Stomach (tissue), 9 donors: ENCODE measurements around the gene ARHGAP35. TPM values are rescaled to one million over a fixed set of nuclear protein-coding genes. Genes with fewer than 3 reads are reported as not detected.

Experiments used
- DNase-seq, 2 donors: peaks; one replicate each; pipeline versions ENCODE4 v3.0.0 to v3.0.0-alpha.2; 2013 to 2019
- H3K27ac ChIP-seq, 5 donors: fragments of 200-600 bp in 4 of 5; sonication (generic) in 4 of 5; one replicate each; pipeline ENCODE4 v1.5.1; 2013 to 2019; ENCODE audit warnings: mild to moderate bottlenecking in 1 of 5, moderate library complexity in 1 of 5
- H3K27me3 ChIP-seq, 3 donors: fragments of 200-600 bp; sonication (generic); one replicate each; pipeline ENCODE4 v1.5.1; 2017 to 2019; ENCODE audit warnings: mixed run types in 1 of 3
- H3K36me3 ChIP-seq, 4 donors: fragments of 200-600 bp; sonication (generic); 1 replicate in 3 of 4; 2 replicates in 1 of 4; pipeline ENCODE4 v1.5.1; 2016 to 2019
- H3K4me1 ChIP-seq, 4 donors: fragments of 200-600 bp; sonication (generic); one replicate each; pipeline ENCODE4 v1.5.1; 2016 to 2019
- H3K4me3 ChIP-seq, 4 donors: fragments of 200-600 bp; sonication (generic) in 3 of 4; one replicate each; pipeline ENCODE4 v1.5.1; 2016 to 2019; ENCODE audit warnings: mild to moderate bottlenecking in 1 of 4
- H3K9me3 ChIP-seq, 4 donors: fragments of 200-600 bp; sonication (generic); one replicate each; pipeline ENCODE4 v1.5.1; 2016 to 2019
- CTCF ChIP-seq, 7 experiments: fragments of 450-650 bp in 4 of 7; fragments of 200-600 bp in 3 of 7; sonication (generic) in 3 of 7; IDR thresholded peaks; one replicate each; pipeline ENCODE4 v1.5.1; 2016 to 2019; ENCODE audit warnings: antibody characterized with exemption in 7 of 7, control low read depth in 2 of 7, mild to moderate bottlenecking in 1 of 7
- EP300 ChIP-seq: sonication (generic); formaldehyde crosslinking; IDR thresholded peaks from one replicate; pipeline ENCODE4 v1.6.1; 2017; ENCODE audit warnings: antibody characterized with exemption
- POLR2A ChIP-seq, 4 donors: fragments of 450-650 bp; IDR thresholded peaks; one replicate each; pipeline ENCODE4 v1.6.1; 2016; ENCODE audit warnings: antibody characterized with exemption in 4 of 4, control low read depth in 2 of 4, mild to moderate bottlenecking in 1 of 4, moderate library complexity in 1 of 4
- POLR2AphosphoS5 ChIP-seq, 3 donors: sonication (generic); formaldehyde crosslinking; IDR thresholded peaks; one replicate each; pipeline ENCODE4 v1.6.1; 2016; ENCODE audit warnings: antibody characterized with exemption in 3 of 3
- WGBS, 5 donors: extraction: QIAGEN DNeasy Blood & Tissue Kit in 3 of 5; methylation state at CpG; one replicate each; pipeline versions ENCODE4 v1.1.5 to v1.1.7; 2013 to 2018; 5-methylcytosine and 5-hydroxymethylcytosine counted together
- intact Hi-C: fragments of 100-400 bp; cut with DNase I; formaldehyde crosslinking; loops from one replicate; pipeline ENCODE4 v1.15.1; 2023; ENCODE audit warnings: low total_unique reads
- polyA plus RNA-seq, 3 donors: library from polyadenylated mRNA; stranded (reverse); fragments of 200-250 nt; gene quantifications; one replicate each; pipeline ENCODE4 v1.2.3, GENCODE V29; 2013
- total RNA-seq, 5 donors: library from RNA; depleted of rRNA; stranded (reverse); fragments of >200 nt; gene quantifications; one replicate each; pipeline versions ENCODE4 v1.1.0 to v1.2.3, GENCODE V29; 2014 to 2016
- donor health status: healthy with polysubstance abuse.
- donor health status: Bipolar disorder and iron deficiency.
- donor health status: healthy.

ARHGAP35 gene
- total and polyA plus RNA-seq, 8 donors = 5.6 to 200 (median 19.7) TPM

GRCh38 chr19:46845959-46846459, 14.8 kb upstream of the ARHGAP35 start:
- 60 to 77% (median 69%) methylated on average over 17 to 19 of the region's 19 CpGs for WGBS, 5 donors
- Histone ChIP-seq H3K36me3 (peaks cover 26 to 62% (median 50%) of the 10 kb centered on the region in 4 donors), H3K27ac (peak overlapping the region in 2 of 5 donors; percentile 29 to 30), H3K4me1 (peaks cover 13 to 56% (median 35%) of the 10 kb centered on the region in 4 donors), H3K4me3 (no peak overlapping the region), H3K9me3 (no peaks in the 10 kb centered on the region), H3K27me3 (no peaks in the 10 kb centered on the region)
- no peak for DNase-seq
- TF ChIP-seq POLR2A (IDR thresholded peaks at IDR 0.05) = no peak
- TF ChIP-seq POLR2AphosphoS5 (IDR thresholded peaks at IDR 0.05) = no peak
- TF ChIP-seq CTCF (IDR thresholded peaks at IDR 0.05) = no peak
- no peak for TF ChIP-seq EP300
- intact Hi-C loops = no loop called here

GRCh38 chr19:46847528-46847927, 13.3 kb upstream of the ARHGAP35 start:
- TF ChIP-seq EP300 (no peak), POLR2A (IDR thresholded peaks at IDR 0.05) (no peak), POLR2AphosphoS5 (IDR thresholded peaks at IDR 0.05) (peak in 1 of 3 donors; percentile 65), CTCF (IDR thresholded peaks at IDR 0.05) (no peak)
- Histone ChIP-seq H3K9me3 (no peaks in the 10 kb centered on the region), H3K27ac (peak overlapping the region in 2 of 5 donors; percentile 89 to 91), H3K4me1 (peaks cover 12 to 44% (median 29%) of the 10 kb centered on the region in 4 donors), H3K27me3 (no peaks in the 10 kb centered on the region), H3K4me3 (no peak overlapping the region), H3K36me3 (peaks cover 23 to 47% (median 36%) of the 10 kb centered on the region in 4 donors)
- no peak for DNase-seq
- intact Hi-C loops = no loop called here
- WGBS, 5 donors = 83 to 93% (median 92%) methylated on average over 11 of the region's 11 CpGs

GRCh38 chr19:46848389-46848788, 12.4 kb upstream of the ARHGAP35 start:
- no peak for TF ChIP-seq CTCF (IDR thresholded peaks at IDR 0.05)
- intact Hi-C loops = no loop called here
- 81 to 96% (median 92%) methylated on average over 2 of the region's 2 CpGs for WGBS, 5 donors
- Histone ChIP-seq H3K4me3 (no peak overlapping the region), H3K36me3 (peaks cover 15 to 39% (median 28%) of the 10 kb centered on the region in 4 donors), H3K27me3 (no peaks in the 10 kb centered on the region), H3K27ac (peak overlapping the region in 4 of 5 donors; percentile 88 to 93 (median 90)), H3K4me1 (peaks cover 12 to 44% (median 28%) of the 10 kb centered on the region in 4 donors), H3K9me3 (no peaks in the 10 kb centered on the region)
- DNase-seq = no peak

- intact Hi-C loops = no loop called here
- Histone ChIP-seq H3K9me3 (no peaks in the 10 kb centered on the region), H3K4me1 (peaks cover 12 to 44% (median 28%) of the 10 kb centered on the region in 4 donors), H3K27me3 (no peaks in the 10 kb centered on the region), H3K36me3 (peaks cover 4 to 26% (median 16%) of the 10 kb centered on the region in 4 donors), H3K4me3 (peak overlapping the region; percentile 78 to 90 (median 84)), H3K27ac (peak overlapping the region in 4 of 5 donors; percentile 88 to 93 (median 90))
- 39 to 54% (median 46%) methylated on average over 5 of the region's 5 CpGs for WGBS, 5 donors
- TF ChIP-seq POLR2AphosphoS5 (IDR thresholded peaks at IDR 0.05) = no peak
- TF ChIP-seq CTCF (IDR thresholded peaks at IDR 0.05) = no peak
- no peak for TF ChIP-seq POLR2A (IDR thresholded peaks at IDR 0.05)
- no peak for TF ChIP-seq EP300
- no peak for DNase-seq
These were observed 11.2 kb upstream of the ARHGAP35 start for GRCh38 chr19:46849610-46850009.
